HG03025 (cell line): ENCODE results near the gene C5AR1.
"Not testable (repeated sequence)": the region's sequence is repeated elsewhere in the genome, so short reads cannot be mapped to it uniquely, and the experiment has no call there.

ENCODE experiments used
- ATAC-seq: cut with Tn5 transposase; IDR thresholded peaks from one replicate; pipeline ENCODE4 v1.9.1; 2021; ENCODE audit warnings: mild to moderate bottlenecking, moderate library complexity; ENCODE audit not compliant: unreplicated experiment, low FRiP score

C5AR1 gene

DNA sequence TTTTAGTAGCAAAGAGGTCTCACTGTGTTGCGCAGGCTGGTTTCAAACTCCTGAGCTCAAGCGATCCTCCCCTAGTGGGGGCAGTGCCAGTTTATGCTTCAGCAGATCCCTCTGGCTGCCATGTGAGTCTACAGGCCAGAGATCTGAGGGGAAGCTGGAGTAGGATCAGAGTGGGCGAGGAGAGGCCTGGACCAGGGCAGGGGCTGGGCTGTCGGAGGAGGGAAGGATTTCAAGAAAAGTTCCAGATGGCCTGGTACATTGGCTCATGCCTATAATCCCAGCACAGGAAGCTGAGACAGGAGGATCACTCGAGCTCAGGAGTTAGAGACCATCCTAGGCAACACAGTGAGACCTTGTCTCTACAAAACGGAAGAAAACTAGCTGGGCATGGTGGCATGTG lies 49.3 kb downstream of the C5AR1 start:
- no peak for ATAC-seq

DNA sequence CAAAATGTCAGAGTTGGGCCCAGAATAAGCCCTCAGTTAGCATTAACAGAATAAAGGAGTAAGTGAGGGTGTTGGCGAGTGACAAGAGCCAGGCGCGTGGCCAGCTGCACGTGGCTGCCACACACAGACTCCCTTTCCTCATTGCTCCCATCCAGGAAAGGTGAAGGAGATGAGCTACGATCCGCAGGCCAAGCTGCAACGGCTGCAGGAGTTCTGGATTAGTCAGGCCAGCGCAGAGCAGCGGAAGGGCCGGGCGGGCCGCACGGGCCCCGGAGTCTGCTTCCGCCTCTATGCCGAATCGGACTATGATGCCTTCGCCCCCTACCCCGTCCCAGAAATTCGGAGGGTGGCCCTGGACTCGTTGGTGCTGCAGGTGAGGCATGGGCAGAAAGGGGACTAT lies 52.7 kb downstream of the C5AR1 start:
- no peak for ATAC-seq

DNA sequence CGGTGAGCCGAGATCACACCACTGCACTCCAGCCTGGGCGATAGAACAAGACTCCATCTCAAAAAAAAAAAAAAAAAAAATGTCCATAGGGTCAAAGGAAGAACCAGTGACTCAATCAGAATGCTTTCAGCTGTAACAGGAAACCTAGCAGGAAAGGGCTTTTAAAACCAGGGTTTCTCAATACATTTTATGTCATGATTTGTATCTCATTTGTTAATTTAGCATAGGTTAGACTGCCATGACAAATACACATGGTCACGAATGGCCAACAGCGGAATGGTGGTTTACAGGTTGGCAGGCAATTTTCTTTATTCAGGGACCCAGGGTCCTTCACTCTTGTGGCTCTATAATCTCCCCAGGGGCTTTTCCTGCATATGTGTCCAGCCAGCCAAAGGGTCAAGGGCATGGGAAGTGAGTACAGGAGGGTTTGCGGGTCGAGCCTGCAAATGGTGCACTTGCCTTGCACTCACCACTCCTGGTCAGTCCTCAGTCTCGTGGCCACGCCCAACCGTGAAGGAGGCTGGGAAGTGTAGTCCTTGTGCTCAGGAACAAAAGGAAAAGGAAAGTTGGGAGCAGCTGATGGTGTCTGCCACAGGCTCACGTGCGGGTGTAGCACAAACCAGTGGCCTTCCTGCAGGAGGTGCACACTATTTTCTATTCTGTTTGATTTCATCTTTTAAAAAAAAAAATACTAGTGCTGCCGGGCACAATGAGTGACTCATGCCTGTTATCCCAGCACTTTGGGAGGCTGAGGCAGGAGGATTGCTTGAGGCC lies 54.3 kb downstream of the C5AR1 start:
- ATAC-seq = no peak

DNA sequence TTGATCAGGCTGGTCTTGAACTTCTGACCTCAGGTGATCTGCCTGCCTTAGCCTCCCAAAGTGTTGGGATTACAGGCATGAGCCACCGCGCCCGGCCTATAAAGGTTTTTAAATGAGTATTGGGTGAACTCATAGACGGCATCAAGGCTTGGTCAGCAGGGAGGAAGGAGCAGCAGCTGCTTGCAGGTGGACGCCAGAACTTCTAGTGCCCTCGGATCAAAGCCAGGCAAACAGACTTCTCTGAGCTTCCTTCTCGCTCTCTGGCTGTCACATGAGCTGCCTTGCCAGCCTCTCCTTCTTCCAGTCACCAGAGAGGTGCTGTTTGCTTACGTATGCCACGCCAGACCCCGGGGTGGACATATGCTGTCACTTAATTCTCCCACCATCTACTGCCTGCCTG lies 55.8 kb downstream of the C5AR1 start:
- ATAC-seq = not testable (repeated sequence)

DNA sequence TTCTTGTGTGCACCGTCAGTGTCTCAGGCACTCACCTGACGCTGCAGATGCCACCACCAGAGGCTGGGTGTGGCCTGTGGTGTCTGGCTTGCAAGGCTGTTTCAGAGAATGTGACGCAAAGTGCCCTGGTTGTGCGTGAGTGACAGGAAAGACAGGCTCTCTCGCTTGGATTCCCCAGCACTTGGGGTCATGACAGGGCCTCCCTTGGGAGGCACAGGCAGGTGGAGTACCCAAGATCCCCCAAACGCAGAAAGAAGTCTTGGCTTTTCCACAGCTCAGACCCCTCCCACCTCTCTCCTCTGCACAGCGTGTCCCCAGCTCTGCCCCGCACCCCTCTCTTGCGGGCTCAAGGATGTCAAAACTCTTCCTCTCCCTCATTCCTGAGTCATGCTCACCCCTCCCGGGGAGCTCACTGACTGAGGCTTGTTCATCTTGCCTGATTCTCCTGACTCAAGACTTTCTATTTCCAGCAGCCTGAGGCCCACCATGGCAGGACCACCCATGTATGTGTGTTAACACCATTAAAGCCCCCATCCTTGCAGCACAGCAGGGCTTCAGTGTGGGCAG lies 60.5 kb downstream of the C5AR1 start:
- no peak for ATAC-seq

DNA sequence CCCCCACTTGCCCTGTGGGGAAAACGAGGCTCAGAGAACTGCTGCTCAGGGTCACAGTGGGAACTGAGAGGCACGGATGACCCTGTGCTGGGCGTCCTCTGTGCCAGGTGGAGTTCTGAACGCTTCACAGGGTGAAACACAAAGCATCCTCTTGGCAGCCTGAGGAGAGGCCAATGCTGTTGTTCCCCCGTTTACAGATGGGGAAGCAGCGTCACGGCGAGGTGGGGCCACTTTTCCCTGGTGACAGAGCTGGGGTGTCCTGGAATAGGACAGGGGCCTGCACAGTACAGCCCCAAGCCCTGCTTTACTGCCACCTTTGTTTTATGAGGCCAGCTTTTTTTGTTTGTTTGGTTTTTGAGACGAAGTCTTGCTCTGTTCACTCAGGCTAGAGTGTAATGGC lies 61.6 kb downstream of the C5AR1 start:
- ATAC-seq = no peak
